NCI-H748 treated with DMSO at 0.1 percent for 48 hours (cell line): ENCODE data around the gene KLF6.
"Not testable (repeated sequence)": the region's sequence is repeated elsewhere in the genome, so short reads cannot be mapped to it uniquely, and the experiment has no call there.

Source experiments
- DNase-seq: peaks from one replicate; lab custom pipeline; 2025; lab: John Stamatoyannopoulos, UW

The KLF6 gene

DNA sequence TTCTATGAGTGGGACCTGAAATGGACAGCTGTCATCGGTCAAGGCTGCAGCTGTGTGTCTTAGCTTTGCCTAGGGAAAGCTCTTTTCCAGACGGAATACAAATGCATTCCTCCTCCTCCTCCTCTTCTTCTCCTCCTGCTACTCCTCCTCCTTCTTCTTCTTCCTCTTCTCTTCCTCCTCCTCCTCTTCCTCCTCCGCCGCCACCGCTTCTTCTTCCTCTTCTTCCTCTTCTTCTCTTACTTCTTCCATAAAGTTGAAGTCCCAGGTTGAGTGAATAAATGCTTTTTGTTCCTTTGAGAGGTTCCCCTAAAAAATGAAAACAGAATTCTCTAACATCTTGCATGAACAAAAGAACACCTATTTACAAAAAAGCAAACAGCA is 28.7 kb downstream of the KLF6 start:
- no peak for DNase-seq

DNA sequence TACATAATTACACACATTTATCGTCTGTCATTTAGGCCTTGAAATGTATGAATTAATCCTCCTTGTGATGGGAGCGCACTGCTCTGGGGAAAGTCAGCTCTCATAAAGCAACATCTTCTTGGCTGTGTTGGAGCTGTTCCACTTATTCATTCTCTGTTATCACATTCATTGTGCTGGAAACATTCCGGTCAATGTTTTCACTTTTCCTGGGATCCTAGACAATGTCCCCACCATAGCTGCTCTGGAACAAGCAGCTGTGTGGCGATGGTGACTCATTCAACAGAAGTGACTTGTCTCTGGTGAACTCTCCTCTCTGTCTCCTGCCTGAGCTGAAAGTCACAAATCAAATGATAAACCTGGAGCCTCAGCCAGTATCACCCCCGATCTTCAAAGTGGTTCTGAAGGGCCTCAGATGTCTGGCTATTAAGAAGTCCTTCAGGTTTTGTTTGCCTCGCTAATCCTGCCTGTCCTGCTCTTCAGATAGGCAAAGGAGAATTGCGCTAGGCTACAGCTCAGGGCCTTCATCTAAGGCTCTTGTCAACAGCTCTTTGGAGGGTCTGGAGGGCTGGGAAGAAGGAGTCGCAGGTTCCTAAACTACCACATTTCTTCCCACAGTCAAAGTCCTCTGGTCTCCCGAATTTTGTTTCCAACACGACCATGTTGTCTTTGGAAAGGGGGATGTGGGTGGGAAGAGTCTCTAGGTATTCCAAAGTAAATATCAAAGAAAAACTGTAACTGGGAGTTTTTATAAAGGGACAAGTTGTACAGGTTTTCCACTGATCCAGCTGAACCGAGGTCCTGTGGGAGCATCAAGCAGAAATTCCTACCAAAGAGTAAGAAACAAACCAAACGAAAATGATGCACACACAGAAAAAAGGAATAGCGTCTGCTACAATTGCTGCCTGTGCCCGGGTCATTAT is 29.3 kb downstream of the KLF6 start:
- DNase-seq, result no peak

DNA sequence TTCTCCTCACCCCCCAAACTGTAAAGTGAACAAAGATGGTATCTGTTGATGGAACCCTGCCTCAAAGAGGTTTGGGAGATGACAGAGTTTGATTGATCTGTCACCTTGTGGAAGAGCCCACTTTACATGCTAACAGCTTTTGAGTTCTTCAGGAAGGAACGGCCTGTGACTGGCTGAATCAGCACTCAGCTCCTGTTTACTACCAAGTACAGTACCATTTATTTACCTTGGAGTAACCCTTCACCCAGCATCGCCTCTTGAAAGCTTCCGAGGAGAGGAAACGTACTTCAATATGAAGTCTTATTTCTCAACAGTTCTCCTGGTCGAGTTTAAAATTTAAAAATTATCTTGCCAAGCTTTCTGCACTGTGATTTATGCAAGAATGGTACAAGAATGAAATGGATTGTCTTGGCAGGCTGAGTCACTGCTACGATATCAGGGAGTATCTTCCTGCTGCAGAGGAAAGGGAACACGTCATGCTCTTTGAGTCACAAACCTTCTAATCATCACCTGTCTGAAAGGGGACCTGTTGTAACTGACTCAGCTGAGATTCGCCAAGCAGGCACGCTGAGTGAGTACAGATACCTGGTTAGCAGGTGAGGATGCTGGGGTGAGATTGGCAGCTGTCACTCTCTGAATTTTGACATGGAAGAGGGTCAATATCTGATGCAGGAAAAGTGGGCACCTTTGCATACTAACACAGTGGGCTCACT is 30.1 kb downstream of the KLF6 start:
- DNase-seq, result no peak

DNA sequence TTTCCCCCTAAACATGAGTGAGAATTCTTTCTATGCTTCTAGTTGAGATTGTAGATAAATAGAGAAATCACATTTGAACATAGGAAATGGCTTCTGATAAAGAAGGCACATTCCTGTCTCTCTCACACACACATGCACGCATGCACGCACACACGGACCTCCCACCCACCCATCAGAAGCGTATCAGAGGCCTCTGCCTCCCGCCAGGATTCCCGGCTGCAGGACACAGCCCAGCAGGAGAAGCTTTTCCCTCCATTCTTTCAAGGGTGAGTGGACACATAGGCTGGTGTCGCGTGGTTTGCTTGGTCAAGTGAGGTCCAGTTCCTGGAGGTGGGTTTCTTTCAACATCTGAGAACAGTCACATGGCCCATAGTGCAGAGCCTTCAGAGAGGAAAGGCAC is 34.2 kb downstream of the KLF6 start:
- no peak for DNase-seq

DNA sequence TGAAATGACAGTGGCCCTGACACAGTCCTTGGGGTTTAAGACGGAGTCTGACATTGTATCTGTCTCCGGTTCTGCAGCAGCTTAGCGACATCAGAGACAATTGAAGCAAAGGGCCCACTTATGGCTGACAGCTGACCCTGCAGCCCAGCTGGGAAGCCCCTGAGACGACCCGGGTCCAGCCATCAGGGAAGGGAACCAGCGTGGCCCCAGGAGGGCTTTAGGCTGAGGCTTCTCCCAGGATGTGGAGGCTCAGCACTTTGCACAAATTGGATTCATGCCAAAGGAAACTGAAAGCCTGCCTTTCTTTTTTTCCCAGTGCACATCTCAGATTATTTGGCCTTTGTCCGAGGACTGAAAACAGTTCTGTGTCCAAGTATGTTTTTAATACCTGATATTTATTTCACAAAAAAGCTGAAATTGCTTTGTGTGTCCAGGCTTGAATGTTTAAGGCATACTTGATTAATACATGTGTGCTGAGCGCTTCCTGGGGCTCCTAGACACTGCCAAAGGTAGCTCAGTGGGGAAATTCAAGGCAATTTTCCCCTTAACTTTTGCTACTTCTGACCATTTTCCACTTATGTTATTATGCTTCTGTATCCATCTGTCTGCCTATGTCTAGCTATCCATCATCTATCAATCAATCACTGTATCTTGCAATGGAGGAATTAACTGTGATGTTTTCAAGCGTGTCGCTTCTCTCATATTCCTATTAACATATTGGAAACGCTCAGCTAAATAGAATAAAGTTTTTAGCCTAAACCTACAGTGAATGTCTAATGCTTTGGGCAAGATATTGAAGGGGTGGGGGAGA is 34.8 kb downstream of the KLF6 start:
- no peak for DNase-seq

DNA sequence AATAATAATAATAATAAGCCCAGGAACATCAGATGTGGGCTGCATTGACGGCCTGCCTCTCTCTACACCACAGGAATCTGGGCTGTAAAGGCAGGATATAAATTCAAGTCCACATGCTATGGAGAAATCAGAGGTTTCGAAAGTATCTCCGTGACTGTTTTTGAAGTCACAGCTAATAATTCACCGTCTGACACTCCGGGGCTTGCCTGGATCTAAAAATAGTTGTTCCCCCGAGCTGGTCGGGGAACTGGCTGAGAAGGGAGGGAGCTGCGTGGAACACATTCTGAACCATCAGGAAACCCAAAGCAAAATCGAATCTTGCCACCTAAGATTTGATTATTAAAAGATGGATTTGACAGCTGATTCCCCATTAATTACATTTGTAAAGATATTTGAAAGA is 35.4 kb downstream of the KLF6 start:
- DNase-seq, result no peak

DNA sequence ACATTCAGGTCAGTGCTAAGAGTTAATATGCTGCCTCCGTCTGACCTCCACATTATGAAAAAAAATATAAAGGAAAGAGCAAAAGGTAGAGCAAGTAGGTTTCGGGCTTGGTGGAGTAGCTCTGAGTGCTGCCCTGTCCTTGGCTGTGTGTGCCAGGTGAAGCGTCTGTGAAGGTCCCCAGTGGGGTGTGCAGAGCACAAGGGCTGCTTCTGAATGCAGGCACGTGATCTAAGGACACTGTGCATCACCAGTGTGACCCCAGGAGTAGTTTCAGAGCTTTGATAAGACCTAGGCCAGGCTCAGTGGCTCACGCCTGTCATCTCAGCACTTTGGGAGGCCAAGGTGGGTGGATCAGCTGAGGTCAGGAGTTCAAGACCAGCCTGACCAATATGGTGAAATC is 36.0 kb downstream of the KLF6 start:
- no peak for DNase-seq

DNA sequence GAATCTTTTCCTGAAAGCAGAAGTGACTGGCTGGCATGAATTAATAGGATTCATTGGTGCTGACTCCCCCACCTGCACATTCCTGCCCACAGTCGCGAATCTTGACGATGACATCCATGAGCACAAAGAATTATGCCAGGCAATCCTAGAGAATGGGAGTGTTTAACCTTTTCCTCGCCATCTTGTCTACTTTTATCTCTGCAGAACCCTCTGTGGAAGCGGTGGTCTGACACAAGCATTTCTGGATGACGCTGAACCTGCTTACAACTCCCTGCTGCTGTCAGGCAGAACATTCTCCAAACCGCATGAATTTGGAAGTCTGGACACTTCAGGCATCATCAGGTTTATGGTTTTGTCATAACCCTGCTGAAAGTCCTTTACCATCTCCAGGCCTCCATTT is 36.5 kb downstream of the KLF6 start:
- DNase-seq, result no peak

DNA sequence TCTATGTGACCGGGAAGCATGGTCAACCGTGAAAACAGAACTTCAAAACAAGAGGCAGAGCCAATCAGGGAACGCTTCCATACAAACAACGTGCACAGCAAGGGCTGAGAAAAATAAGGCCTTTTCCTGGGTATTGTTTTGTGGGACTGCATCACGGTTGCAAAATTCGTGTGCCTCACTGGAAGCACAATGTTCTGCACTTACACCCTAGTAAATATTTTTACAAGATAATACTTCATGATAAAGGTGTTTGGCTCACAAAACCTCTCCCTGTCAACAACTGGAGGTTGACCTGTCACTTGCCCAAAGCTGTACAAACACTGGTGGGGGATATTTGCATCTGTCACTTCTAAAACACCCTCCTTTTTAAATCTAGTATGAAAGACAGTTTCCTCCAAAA is 37.0 kb downstream of the KLF6 start:
- peak; percentile 68 for DNase-seq

DNA sequence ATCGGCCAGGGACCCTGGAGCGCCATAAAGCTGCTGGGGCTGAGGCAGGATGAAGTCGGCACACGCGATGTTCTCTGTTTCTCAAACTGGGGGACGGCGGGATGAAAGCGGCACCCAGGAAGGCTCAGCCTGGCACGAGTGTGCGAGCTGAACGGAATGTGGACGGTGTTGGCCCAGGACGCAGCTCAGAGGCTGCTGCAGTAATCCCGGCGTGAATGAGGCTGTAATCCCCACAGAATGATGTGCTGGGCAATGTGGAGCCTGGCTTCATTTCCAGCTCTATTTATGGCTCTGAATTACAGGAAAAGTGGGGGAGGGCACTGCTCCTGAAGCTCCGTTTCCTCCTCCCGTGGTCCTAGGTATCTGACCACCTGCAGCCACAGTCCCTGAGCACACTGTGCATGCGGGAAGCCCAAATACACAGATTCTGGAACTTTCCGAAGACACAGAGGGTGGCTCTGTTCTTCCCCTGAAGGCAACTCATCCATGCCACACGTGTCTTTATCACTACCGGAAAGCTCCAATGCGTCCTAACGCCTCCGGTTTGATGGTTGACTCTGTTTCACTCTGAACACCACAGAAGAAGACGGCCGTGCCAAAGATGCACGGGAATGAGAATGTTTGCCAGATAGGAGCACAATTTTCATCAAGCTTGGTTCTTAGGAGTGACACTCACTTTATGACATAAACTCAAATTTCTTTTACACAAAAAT is 37.6 kb downstream of the KLF6 start:
- no peak for DNase-seq

DNA sequence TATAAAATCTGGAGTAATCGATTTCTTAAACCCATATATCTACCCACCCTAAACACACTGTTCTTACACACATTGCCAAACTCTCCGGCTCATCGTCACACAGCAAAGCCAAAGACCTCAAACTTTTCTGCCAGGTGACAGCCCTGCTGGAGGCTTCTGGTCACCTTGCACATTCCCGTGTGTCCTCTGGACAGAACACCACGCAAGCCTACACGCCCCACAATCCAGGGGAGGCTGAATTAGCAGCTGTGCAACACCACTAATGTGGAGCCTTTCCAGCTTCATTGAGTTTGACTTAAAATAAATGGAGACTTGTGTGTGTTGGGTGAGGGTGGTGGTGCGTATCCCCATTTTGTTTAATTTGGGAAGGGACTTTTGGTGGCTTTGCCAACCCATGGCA is 38.4 kb downstream of the KLF6 start:
- no peak for DNase-seq

DNA sequence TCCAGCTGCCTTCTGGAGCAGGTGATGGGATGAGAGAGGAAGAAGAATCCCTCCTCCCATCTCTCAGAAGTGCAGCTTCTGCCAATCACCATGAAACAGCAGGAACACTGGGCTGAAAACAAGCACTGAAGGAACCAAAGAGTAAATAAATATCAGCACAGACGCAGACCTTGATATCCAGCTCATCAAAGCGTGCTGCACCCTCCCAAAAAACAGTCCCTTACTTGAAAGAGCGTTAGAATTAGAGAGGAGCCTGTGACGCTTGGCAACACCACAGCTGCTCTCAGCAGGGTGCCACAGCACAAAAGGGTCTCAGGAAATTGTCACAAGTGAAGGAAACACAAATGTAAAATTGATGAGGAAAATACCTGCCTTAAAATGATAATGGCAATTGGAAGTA is 39.5 kb downstream of the KLF6 start:
- DNase-seq, result peak; percentile 75

DNA sequence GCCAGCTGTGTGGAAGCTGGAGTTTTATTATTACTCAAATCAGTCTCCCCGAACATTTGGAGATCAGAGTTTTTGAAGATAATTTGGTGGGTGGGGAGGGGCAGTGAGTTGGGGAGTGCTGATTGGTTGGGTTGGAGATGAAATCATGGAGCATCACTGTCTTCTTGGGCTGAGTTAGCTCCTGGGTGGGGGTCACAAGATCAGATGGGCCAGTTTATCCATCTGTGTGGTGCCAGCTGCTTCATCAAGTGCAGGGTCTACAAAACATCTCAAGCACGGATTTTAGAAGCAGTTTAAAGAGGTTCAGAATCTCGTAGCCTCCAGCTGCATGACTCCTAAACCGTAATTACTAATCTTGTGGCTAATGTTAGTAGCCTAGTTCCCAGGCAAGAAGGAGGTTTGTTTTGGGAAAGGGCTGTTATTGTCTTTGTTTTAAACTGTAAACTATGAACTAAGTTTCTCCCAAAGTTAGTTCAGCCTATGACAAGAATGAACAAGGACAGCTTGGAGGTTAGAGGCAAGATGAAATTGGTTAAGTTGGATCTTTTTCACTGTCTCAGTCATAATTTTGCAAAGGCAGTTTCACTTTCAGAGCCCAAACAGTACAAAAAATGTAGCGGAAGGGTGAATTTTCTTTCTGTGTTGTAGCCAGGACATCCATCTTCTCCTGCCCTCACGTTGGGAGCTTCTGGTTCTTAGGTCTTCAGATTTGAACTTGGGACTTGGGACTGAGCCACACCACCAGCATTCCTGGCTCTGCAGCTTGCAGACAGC is 43.1 kb downstream of the KLF6 start:
- DNase-seq, result no peak

DNA sequence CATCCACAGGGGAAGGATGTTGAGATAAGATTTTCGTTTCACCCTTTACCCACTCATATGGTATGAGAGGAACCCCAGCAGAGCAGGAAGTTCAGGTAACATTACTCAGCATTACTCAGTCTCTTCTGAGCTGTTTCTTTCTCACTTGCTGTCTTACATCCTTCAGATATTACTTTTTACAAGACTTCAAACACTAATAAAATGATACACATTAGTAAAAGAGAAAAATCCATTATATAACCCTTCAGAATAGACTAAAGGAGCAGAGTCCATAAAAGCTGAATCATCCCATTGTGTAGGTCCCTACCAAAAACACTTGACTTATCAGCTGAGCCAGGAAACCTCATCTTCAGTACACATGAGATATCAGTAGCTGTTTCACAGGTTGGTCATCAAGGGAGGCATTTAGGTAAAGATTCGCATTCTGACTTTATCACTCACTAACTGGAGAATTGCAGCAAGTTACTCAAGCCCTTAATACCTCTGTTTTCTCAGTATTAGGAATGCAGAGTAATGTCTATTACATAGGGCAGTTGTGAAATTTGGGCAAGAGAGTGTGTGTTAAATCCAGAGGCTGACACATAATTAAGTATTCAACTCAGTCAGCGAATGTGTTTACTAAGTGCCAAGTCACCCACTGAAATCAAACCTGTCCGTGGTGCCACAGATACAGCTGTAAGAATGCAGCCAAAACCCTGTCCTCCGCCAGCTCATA is 44.7 kb downstream of the KLF6 start:
- no peak for DNase-seq

DNA sequence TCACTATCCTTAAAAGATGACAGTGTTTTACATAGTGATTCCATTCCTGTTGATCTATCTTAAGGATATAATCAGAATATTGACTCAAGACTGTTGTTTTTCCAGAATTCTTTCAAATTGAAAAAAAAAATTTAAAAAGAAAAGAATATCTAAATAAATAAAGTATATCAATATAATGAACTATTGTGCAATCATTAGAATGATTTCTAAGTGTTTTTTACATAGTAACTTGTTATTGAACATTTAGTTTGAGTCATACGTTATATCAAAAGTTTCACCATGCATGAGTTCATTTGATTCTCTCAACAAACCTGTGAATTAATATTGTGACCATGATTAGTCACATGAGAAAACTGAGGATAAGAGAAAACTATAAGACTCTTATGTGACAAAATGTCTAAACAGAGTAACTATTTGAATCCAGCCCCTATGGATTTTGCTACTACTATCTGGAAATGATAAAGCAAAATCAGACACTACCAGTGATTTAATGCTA is 46.1 kb downstream of the KLF6 start:
- no peak for DNase-seq

DNA sequence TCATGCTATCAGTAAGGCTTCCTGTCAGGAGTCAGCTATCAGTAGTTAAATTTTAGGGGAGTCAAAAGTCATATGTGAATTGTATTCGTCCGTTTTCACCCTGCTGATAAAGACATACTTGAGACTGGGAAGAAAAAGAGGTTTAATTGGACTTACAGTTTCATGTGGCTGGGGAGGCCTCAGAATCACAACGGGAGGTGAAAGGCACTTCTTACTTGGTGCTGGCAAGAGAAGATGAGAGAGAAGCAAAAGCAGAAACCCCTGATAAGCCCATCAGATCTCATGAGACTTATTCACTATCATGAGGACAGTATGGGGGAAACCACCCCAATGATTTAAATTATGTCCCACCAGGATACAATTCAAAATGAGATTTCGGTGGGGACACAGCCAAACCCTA is 47.1 kb downstream of the KLF6 start:
- no peak for DNase-seq

DNA sequence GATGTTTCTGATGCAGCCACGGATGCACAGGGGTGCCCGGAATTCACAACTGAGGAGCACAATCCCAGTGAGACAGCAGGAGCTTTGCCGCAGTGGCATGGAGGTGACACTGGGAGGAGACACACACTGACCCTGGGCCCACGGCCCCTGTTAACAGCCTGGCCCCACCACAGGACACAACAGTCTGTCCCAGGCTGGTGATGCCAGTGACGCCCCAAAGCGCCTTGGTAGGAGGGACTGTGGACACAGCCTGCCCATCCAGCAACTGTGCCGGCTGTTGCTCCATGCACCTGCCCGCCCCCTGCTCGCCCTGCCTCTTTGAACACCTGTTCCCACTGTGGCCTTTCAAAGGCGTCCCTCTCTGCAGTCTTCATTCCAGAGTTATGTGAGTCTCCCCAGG is 49.8 kb downstream of the KLF6 start:
- no peak for DNase-seq

DNA sequence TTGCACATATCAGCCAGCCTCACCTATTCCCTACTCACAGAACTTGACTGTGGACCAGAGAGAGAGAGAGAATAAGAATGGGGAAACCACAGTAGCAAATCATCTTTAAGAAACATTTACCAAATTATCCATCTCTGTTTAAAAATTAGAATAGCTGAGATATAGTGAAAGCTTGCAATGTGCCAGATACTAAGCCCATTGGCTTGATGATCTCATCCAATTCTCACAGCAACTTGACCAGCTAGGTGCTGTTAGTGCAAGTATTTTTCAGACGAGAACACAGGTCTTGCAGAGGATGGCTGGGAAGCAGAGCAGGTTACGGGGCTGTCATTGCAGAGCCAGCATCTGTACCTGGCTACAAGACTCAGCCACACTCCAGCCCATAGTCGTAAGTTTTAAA is 50.9 kb downstream of the KLF6 start:
- no peak for DNase-seq

DNA sequence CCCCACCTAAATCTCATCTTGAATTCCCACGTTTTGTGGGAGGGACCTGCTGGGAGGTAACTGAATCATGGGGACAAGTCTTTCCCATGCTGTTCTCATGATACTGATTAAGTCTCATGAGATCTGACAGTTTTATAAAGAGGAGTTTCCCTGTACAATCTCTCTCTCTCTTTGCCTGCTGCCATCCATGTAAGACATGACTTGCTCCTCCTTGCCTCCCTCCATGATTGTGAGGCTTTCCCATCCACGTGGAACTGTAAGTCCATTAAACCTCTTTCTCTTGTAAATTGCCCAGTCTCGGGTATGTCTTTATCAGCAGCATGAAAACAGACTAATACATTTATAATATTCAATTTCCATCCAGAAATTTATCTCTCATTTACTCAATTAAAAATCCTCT is 52.8 kb downstream of the KLF6 start:
- DNase-seq, result not testable (repeated sequence)

DNA sequence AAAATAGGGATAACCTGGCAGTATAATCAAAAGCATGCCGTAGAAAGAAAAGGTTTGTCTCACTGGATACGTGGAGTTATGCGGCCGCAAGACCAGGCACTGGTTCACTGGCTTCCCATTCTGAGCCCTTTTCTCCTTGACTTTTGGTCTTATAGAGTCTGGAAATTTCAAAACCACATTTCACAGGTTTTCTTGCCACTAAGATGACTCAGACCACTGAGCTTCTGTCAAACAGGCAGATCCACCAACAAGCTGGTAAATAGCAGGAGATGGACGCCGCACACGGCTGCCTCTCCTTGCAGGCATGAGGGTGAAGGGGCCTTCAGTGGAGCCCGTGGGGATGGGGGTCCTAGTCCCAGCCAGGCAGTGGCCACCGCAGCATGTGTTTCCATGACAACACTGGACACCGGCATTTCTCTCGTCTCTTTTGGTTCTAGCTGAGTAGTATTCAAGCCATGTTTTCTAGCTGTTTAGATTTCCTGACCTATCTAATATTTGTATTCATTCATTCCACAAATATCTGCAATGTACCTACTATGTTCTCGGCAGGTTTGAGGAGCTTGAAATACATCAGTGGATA is 55.5 kb downstream of the KLF6 start:
- no peak for DNase-seq
